Type B pancreatic cell (in vitro differentiated cells): ENCODE measurements around the gene TBC1D1. TPM values are rescaled to one million over a fixed set of nuclear protein-coding genes. Genes with fewer than 3 reads are reported as not detected.

ENCODE experiments used
- DNase-seq: peaks from one replicate; pipeline ENCODE4 v3.0.0; 2021; ENCODE audit warnings: mixed read lengths; ENCODE audit not compliant: unreplicated experiment; ENCODE audit errors: extremely low spot score
- H3K27ac Mint-ChIP-seq: 2 replicates; pipeline ENCODE4 v1.8.0; 2021; ENCODE audit warnings: mild to moderate bottlenecking, mixed read lengths
- H3K27me3 Mint-ChIP-seq: 2 replicates; pipeline ENCODE4 v1.8.0; 2021; ENCODE audit warnings: mixed read lengths
- H3K36me3 Mint-ChIP-seq: 2 replicates; pipeline ENCODE4 v1.8.0; 2021; ENCODE audit warnings: mixed read lengths
- H3K4me1 Mint-ChIP-seq: one replicate; pipeline ENCODE4 v1.8.0; 2021; ENCODE audit warnings: mixed read lengths; ENCODE audit not compliant: unreplicated experiment
- H3K4me3 Mint-ChIP-seq: 2 replicates; pipeline ENCODE4 v1.8.0; 2021; ENCODE audit warnings: mild to moderate bottlenecking, mixed read lengths
- H3K9me3 Mint-ChIP-seq: 2 replicates; pipeline ENCODE4 v1.8.0; 2021; ENCODE audit warnings: mixed read lengths
- total RNA-seq: library from RNA; stranded (reverse); gene quantifications from 2 replicates; pipeline ENCODE4 v1.2.1, GENCODE V29; 2021; ENCODE audit warnings: low replicate concordance
- TF ChIP-seq, protein P1 (sequence below): fragments of 200-600 bp; sonication (generic); conservative IDR thresholded peaks from 2 replicates; pipeline ENCODE4 v1.5.0; 2021; ENCODE audit warnings: antibody characterized with exemption, mild to moderate bottlenecking

The TBC1D1 gene
- total RNA-seq, 1 donor from 2014 or later = 110 TPM

- peaks cover 13% of the 10 kb centered on the region for H3K4me1 Mint-ChIP-seq
- no peaks in the 10 kb centered on the region for H3K27me3 Mint-ChIP-seq
- peaks cover 6% of the 10 kb centered on the region for H3K9me3 Mint-ChIP-seq
- H3K27ac Mint-ChIP-seq = no peak overlapping the region
- no peak overlapping the region for H3K4me3 Mint-ChIP-seq
- no peaks in the 10 kb centered on the region for H3K36me3 Mint-ChIP-seq
- TF ChIP-seq, protein P1, sequence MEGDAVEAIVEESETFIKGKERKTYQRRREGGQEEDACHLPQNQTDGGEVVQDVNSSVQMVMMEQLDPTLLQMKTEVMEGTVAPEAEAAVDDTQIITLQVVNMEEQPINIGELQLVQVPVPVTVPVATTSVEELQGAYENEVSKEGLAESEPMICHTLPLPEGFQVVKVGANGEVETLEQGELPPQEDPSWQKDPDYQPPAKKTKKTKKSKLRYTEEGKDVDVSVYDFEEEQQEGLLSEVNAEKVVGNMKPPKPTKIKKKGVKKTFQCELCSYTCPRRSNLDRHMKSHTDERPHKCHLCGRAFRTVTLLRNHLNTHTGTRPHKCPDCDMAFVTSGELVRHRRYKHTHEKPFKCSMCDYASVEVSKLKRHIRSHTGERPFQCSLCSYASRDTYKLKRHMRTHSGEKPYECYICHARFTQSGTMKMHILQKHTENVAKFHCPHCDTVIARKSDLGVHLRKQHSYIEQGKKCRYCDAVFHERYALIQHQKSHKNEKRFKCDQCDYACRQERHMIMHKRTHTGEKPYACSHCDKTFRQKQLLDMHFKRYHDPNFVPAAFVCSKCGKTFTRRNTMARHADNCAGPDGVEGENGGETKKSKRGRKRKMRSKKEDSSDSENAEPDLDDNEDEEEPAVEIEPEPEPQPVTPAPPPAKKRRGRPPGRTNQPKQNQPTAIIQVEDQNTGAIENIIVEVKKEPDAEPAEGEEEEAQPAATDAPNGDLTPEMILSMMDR = peak; percentile 38
- no peak for DNase-seq
These were observed 293.5 kb downstream of the TBC1D1 start for GRCh38 chr4:38184404-38184803.

DNA sequence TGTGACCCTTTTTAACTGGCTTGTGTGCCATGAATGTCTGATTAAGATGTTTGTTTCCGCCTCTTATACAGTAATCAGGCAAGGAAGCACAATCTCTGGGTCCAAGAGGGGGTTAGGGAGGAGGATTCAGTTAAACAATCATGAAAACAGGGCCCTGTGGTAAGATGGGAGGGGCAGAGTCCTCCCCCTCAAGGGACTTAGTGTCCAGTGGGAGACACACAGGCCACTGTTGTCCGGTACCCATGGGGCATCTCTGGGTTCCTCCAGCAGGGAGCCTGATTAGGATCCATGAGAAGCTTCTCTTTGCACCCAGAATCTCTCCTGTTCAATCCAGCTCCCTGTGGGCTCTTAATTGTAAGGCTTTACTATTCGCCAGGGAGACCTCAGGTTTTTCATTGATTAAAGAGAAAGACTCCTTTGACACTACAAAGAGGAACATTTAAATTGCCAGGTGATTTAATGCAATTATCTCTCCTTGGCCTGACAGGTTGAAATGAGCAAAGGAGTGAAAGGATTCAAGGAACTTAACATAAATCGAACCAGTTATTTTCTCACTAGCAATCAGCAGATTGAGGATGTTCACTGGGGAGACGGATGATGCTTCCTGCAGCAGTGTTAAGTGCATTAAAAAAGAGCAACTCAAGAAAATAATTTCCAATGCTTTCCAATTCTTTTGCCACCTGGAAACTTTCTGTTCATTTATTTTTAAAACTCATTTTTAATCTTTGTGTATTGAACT, 294.7 kb downstream of the TBC1D1 start:
- TF ChIP-seq, protein P1 = no peak
- Mint-ChIP-seq H3K9me3 (peaks cover 6% of the 10 kb centered on the region), H3K27ac (no peak overlapping the region), H3K27me3 (no peaks in the 10 kb centered on the region), H3K4me1 (peaks cover 12% of the 10 kb centered on the region), H3K36me3 (no peaks in the 10 kb centered on the region), H3K4me3 (no peak overlapping the region)
- DNase-seq = no peak

GRCh38 chr4:38188136-38188535, 297.3 kb downstream of the TBC1D1 start:
- H3K9me3 Mint-ChIP-seq = peaks cover 6% of the 10 kb centered on the region
- H3K4me3 Mint-ChIP-seq = no peak overlapping the region
- TF ChIP-seq, protein P1 = no peak
- H3K27ac Mint-ChIP-seq = no peak overlapping the region
- H3K4me1 Mint-ChIP-seq = peaks cover 9% of the 10 kb centered on the region
- H3K27me3 Mint-ChIP-seq = no peaks in the 10 kb centered on the region
- no peaks in the 10 kb centered on the region for H3K36me3 Mint-ChIP-seq
- DNase-seq = no peak

- H3K4me1 Mint-ChIP-seq = peaks cover 9% of the 10 kb centered on the region
- no peak overlapping the region for H3K4me3 Mint-ChIP-seq
- TF ChIP-seq, protein P1 = no peak
- no peak for DNase-seq
- H3K9me3 Mint-ChIP-seq = peaks cover 6% of the 10 kb centered on the region
- H3K36me3 Mint-ChIP-seq = no peaks in the 10 kb centered on the region
- no peak overlapping the region for H3K27ac Mint-ChIP-seq
- no peaks in the 10 kb centered on the region for H3K27me3 Mint-ChIP-seq
These were observed 297.8 kb downstream of the TBC1D1 start for GRCh38 chr4:38188631-38189101.

Other genes starting within 250 kb of the TBC1D1 start
- 31.6 and 45.8 TPM in 2 replicates for gene RELL1, start 204.7 kb upstream of the TBC1D1 start, total RNA-seq
- 37.6 and 51.4 TPM in 2 replicates for gene PGM2, start 64.4 kb upstream of the TBC1D1 start, total RNA-seq
- gene PTTG2, start 69.3 kb downstream of the TBC1D1 start, total RNA-seq = not detected in 2 replicates